Neural cell (in vitro differentiated cells): Measurements from ENCODE around the gene TAGAP.

Experiments used
- CTCF ChIP-seq: fragments of 450-650 bp; IDR thresholded peaks from 2 replicates; pipeline ENCODE4 v1.5.1; 2014; ENCODE audit warnings: antibody characterized with exemption, mild to moderate bottlenecking, moderate library complexity; ENCODE audit not compliant: poor library complexity, severe bottlenecking
- EZH2 ChIP-seq: fragments of 200-600, 300-800 bp; shearing (Covaris generic), sonication (generic); IDR thresholded peaks from 2 replicates; pipeline ENCODE4 v1.6.1; 2014; ENCODE audit warnings: antibody characterized with exemption, low read length, borderline replicate concordance, mild to moderate bottlenecking; ENCODE audit not compliant: insufficient read depth, poor library complexity, severe bottlenecking
- POLR2AphosphoS5 ChIP-seq: IDR thresholded peaks from 2 replicates; pipeline ENCODE4 v1.6.1; 2012
- TAF1 ChIP-seq: IDR thresholded peaks from 2 replicates; pipeline ENCODE4 v1.6.1; 2012; ENCODE audit warnings: low read depth

GRCh38 chr6:159079367-159079766 is 34.6 kb upstream of the TAGAP start:
- TF ChIP-seq POLR2AphosphoS5 (no peak), TAF1 (no peak), CTCF (no peak), EZH2 (no peak)
